Measurements from ENCODE around the gene UBR7.

UBR7 gene

DNA sequence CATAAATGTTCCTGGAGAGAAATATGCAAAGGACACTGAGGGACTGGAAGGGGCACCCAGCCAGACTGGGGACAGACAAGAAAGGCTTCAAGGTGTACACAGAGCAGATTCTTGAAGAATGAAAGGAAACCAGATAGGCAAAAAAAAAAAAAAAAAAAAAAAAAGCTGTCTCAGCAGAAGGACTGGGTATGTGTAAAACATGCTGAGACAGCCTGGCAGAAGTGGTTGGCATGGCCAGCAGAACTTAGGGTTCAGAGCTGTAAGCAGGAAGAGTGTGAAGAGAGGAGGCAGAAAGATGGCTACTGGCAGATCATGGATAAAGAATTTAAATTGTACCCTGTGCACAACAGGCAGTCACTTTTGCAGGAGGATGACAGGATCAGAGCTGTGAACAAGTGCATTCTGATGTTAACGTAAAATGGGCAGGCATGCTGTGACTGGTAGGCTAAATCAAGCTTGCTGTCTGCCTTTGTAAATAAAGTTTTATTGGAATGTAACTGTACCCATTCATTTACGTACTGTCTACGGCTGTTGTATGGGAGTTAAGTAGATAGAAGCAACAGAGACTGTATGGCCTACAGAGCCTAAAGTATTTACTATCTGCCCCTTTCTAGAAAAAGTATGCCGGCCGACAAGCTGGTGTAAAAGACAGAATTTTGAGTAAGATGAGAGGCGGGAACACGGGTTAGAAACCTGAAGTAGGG, 42.2 kb downstream of the UBR7 start:
- peak in 1 of 5 experiments; percentile 43 for DNase-seq

DNA sequence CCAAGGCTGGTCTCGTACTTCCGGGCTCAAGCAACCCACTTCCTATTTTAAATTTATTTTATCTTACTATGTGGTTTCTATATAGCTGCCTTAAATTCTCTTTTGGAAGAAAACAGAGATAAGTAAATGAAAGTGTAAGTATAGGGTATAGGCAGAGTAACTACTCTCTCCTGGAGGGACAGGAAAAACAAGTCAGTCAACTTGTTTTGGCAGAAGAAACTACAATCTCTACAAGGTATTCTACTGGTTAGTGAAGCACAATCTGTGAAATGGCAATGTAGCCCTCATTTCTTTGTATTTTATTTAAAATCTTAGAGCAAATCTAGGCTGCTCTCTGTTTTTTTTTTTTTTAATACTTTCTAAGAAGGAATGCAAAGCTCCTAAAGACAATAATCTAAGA, 55.4 kb downstream of the UBR7 start:
- no peak for DNase-seq

DNA sequence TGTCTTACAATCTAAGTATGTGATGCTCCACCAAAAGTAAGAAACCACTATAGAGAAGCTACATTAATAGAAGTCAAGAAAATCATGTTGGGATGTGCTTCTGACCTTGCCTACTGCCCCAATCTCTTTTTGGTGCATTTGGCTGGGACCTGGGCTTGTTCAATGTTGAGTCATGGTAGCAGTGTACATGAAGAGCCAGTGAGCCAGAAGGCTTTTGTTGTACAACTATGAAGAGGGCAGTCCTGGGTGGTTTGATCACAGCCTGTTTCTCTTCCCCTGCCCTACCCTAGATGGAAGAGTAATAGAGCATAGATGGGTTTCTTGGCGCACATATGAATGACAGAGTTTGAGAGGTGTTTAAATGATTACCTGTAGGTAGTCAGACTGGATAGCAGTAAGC, 56.4 kb downstream of the UBR7 start:
- DNase-seq: no peak

- no peak for DNase-seq
Measured at GRCh38 chr14:93266127-93266526, 59.1 kb downstream of the UBR7 start.

DNA sequence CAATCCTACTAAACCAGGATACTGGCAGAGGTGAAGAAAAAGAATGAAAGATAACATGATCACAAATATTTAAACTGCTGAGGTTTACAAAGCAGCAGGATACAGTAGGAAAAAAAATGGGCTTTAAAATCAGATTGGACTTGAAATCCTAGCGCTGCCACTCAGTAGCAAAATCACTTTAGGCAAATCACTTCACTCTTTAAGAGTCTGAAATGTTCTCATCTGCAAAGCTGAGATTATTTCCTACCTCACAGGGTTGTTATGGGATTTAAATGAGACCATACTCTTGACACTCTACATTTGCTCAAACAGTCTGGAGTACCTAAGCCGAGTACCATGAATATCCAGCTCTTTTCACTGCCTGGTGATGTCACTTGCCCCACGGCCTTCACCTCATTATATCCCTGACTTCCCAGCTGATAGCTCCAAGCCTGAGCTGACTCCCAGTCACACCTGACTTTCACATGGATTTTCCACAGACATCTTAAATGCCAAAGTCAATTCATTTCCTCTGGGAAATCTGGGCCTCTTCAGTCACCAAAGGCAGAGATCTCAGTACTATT, 60.2 kb downstream of the UBR7 start:
- no peak for DNase-seq

GRCh38 chr14:93268406-93268805, 61.4 kb downstream of the UBR7 start:
- no peak for DNase-seq

DNA sequence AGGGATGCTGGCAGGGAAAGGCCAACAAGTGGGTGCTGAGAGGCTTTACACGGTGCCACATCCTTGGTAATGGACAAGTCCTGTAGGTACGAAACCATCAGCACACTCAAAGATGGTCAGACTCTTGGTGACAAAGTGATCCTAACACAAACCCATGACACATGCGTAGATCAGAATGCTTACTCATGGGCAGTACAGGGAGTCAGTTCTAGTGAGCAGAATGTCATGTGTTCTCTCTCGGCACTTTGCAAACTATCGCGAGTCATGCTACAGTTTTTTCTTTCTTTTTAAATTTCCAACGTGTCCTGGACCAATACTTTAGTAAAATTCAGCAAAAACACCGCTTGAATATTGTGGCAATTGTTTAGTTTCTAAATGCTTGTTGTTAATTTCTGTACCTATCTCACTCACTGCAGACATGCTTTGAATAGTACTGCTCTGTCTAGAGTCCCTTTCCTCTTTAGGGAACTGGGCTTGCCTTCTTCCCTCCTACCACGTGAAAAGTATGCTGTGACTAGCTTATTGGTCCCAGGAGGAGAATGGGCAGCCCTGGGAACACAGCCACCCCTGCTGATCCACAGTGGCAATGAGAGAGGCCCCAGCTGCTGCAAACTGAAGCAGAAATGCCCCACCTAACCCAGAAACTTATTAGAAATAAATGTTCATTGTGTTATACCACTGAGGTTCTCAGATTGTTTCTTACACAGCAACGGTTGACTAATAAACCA, 62.4 kb downstream of the UBR7 start:
- no peak for DNase-seq

GRCh38 chr14:93271111-93271510, 64.1 kb downstream of the UBR7 start:
- DNase-seq: no peak

DNA sequence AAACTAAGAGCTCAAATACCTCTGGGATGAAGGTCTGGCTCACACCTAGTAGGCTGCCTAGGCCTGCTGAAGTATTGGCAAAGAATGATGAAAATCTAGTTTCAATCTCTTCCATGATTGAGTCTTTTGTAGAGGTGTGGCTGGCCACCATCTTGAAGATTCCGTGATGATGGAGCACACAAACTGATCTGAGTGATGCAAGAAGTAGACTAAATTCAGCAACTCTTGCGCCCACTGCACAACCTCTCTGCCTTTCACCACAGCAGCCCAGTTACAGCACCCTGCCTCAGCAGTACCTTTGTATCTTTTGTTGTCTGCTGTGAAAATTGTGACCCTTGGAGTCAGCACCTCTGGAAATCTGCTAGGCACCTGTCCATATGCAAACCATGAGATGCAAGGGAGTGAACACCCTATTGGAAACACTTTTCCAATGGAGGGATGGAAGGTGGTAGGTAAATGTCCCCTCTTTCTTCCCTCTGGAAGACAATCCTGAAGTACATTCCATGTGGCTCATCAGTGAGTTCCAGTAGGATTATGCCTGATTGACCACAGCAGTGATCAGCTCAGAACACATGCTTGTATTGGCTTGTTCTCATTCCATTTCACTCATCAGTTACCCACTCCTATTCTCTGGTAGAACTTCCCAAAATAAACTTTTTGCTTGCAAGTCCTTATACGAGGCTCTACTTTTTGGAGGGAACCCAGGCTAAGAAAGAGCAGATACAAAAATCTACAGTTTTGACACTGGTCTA, 67.2 kb downstream of the UBR7 start:
- no peak for DNase-seq

GRCh38 chr14:93276031-93276716, 69.1 kb downstream of the UBR7 start:
- no peak for DNase-seq
